ENCODE results near the gene PDE4D.

Gene PDE4D

DNA sequence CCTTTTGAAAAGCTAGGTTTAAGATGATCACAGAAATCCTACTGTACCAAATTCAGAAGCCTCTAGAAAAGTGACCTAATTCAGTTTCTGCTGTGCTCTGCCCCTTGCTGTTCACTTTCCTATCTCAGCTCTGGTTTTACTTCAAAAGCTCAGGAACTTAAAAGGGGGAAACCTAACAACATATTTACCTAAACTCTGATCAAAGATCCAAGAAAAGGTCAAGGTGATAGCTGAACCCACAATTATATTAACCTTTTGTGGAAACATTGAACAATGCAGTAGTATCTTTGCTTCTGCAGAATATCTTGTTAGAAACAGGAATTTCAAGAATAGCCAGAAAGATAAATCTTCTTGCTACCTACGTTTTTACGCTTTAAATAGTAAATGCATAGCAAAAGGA is 568.5 kb downstream of the PDE4D start:
- Histone ChIP-seq H3K4me1 (peaks cover 7% of the 10 kb centered on the region), H3K27me3 (no peaks in the 10 kb centered on the region), H3K36me3 (no peaks in the 10 kb centered on the region), H3K9me3 (no peaks in the 10 kb centered on the region), H3K4me3 (ENCODE audit: low read depth, low read length) (no peak overlapping the region)
- DNase-seq: no peak
- TF ChIP-seq, protein P1, sequence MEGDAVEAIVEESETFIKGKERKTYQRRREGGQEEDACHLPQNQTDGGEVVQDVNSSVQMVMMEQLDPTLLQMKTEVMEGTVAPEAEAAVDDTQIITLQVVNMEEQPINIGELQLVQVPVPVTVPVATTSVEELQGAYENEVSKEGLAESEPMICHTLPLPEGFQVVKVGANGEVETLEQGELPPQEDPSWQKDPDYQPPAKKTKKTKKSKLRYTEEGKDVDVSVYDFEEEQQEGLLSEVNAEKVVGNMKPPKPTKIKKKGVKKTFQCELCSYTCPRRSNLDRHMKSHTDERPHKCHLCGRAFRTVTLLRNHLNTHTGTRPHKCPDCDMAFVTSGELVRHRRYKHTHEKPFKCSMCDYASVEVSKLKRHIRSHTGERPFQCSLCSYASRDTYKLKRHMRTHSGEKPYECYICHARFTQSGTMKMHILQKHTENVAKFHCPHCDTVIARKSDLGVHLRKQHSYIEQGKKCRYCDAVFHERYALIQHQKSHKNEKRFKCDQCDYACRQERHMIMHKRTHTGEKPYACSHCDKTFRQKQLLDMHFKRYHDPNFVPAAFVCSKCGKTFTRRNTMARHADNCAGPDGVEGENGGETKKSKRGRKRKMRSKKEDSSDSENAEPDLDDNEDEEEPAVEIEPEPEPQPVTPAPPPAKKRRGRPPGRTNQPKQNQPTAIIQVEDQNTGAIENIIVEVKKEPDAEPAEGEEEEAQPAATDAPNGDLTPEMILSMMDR (IDR thresholded peaks at IDR 0.05; ENCODE audit: low read depth, low read length): no peak

DNA sequence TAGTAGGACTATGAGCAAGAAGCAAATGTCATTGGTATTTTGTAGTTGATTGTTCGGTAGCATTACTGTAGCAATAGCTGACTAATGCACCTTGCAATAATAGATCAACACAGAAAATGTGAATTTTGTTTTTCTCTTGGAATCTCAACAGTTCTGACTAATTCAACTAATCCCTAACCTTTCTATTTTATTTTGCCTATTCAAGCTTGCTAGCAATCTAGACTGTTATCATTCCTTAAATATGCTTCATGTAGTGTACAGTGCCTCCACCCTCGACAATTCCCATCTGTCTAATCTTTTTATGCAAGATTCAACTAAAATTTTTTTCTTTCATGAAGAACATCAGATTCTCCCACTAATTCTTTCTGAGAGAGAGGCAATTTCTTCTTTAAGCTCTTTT is 570.6 kb downstream of the PDE4D start:
- DNase-seq: no peak
- H3K36me3 ChIP-seq: no peaks in the 10 kb centered on the region

DNA sequence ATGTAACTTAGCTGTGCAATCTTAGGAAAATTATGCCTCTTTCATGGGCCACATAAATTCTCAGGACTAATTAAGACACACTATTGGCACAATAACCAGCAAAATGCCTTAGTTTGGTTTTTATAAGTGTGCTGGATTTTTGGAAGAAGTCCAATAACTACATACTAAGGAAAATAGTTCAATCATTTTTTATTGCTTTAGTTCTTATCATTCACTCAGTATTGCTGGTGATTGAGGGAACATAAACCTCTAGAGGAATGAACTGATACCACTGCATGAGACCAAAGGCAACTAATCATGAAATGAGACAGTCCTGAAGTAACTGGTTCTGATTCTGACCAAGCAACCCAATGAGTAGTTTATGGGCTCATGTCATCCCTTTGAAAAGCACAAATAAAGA is 571.5 kb downstream of the PDE4D start:
- Histone ChIP-seq H3K4me3 (ENCODE audit: low read depth, low read length) (no peak overlapping the region), H3K9me3 (no peaks in the 10 kb centered on the region), H3K4me1 (peaks cover 16% of the 10 kb centered on the region), H3K36me3 (no peaks in the 10 kb centered on the region), H3K27me3 (no peaks in the 10 kb centered on the region)
- DNase-seq: no peak
- TF ChIP-seq, protein P1 (IDR thresholded peaks at IDR 0.05; ENCODE audit: low read depth, low read length): no peak

More for the DNA sequence above, 570.6 kb downstream of the PDE4D start:
- TF ChIP-seq, protein P1 (IDR thresholded peaks at IDR 0.05; ENCODE audit: low read depth, low read length): no peak
- Histone ChIP-seq H3K27me3 (no peaks in the 10 kb centered on the region), H3K9me3 (no peaks in the 10 kb centered on the region), H3K4me3 (ENCODE audit: low read depth, low read length) (no peak overlapping the region), H3K4me1 (peaks cover 11% of the 10 kb centered on the region)

DNA sequence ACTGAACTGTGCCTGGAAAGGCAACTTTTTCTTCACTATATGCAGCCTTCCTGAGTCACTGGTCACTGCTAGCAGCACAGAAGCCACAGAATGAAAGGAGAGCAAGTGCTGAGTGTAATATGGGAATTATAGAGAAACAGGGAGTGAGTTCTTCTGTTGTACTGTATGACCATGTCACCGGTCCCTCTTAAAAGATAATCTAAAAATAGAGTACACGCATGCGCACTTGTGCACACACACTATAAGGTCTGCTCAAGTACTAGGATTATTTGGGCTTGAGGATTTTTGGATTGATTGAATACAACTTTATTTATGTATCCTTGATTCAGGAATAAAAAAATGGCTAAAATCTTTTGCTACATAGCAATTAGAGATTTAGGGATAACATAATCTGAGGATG is 571.9 kb downstream of the PDE4D start:
- no peaks in the 10 kb centered on the region for H3K27me3 ChIP-seq
- peaks cover 20% of the 10 kb centered on the region for H3K4me1 ChIP-seq
- H3K4me3 ChIP-seq (ENCODE audit: low read depth, low read length): no peak overlapping the region
- DNase-seq: no peak
- H3K9me3 ChIP-seq: no peaks in the 10 kb centered on the region
- H3K36me3 ChIP-seq: no peaks in the 10 kb centered on the region
- TF ChIP-seq, protein P1 (IDR thresholded peaks at IDR 0.05; ENCODE audit: low read depth, low read length): no peak

DNA sequence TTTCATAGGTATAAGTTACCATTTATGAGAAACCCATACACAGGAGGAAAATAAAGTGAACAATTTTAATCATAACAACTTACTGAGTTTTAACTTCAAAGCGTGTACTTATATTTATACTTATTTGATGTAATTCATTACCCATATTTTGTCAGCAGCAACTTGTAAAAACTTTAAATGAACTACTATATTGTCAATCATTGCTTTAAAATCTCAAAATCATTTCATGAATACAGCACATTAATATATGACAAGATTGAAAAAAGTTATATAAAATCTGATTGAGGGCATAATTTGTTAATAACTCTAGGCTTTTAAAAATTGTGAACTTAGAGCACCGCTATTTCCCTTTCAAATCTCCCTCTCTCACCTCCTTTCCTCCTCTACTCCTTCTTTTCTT is 573.1 kb downstream of the PDE4D start:
- H3K4me1 ChIP-seq: peaks cover 21% of the 10 kb centered on the region
- TF ChIP-seq, protein P1 (IDR thresholded peaks at IDR 0.05; ENCODE audit: low read depth, low read length): no peak
- no peaks in the 10 kb centered on the region for H3K36me3 ChIP-seq
- no peaks in the 10 kb centered on the region for H3K27me3 ChIP-seq
- no peak for DNase-seq
- H3K4me3 ChIP-seq (ENCODE audit: low read depth, low read length): no peak overlapping the region
- H3K9me3 ChIP-seq: no peaks in the 10 kb centered on the region

DNA sequence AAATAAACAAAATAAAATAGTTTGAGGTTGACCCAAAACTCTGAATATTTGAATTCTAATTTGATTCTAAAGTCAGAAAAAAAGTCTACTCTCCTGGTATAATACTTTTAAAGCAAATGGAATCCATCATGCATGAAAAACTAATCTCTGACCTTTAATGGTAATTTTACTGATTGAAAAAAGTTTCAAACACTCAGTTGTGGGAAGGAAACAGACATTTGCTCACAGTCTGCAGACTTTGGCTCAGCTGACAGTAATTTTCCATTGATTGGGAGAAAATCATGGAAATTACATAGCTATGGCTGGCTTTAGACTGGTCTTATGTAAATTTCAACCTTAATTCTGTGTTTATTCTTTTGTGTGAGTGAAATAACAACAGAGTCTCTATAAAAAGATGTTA is 574.3 kb downstream of the PDE4D start:
- Histone ChIP-seq H3K9me3 (no peaks in the 10 kb centered on the region), H3K36me3 (no peaks in the 10 kb centered on the region), H3K4me3 (ENCODE audit: low read depth, low read length) (no peak overlapping the region), H3K27me3 (no peaks in the 10 kb centered on the region), H3K4me1 (peaks cover 21% of the 10 kb centered on the region)
- no peak for DNase-seq
- TF ChIP-seq, protein P1 (IDR thresholded peaks at IDR 0.05; ENCODE audit: low read depth, low read length): no peak

Data from BE2C (cell line).